Suprapubic skin (tissue), 4 donors: ENCODE results near the gene SH2B3. TPM values are rescaled to one million over a fixed set of nuclear protein-coding genes. Genes with fewer than 3 reads are reported as not detected.
"Not testable (repeated sequence)": the region's sequence is repeated elsewhere in the genome, so short reads cannot be mapped to it uniquely, and the experiment has no call there.

Source experiments
- DNase-seq, 2 donors: peaks; one replicate each; pipeline ENCODE4 v3.0.0-alpha.2; 2019; ENCODE audit warnings: low spot score in 2 of 2
- H3K27ac ChIP-seq: fragments of 200-600 bp; sonication (generic); one replicate; pipeline ENCODE4 v1.5.1; 2019
- H3K27me3 ChIP-seq: fragments of 200-600 bp; sonication (generic); one replicate; pipeline ENCODE4 v1.5.1; 2019
- H3K36me3 ChIP-seq: fragments of 200-600 bp; sonication (generic); one replicate; pipeline ENCODE4 v1.5.1; 2019
- H3K4me1 ChIP-seq: fragments of 200-600 bp; sonication (generic); one replicate; pipeline ENCODE4 v1.5.1; 2019
- H3K4me3 ChIP-seq: fragments of 200-600 bp; sonication (generic); one replicate; pipeline ENCODE4 v1.5.1; 2019; ENCODE audit warnings: mild to moderate bottlenecking
- H3K9me3 ChIP-seq: fragments of 200-600 bp; sonication (generic); one replicate; pipeline ENCODE4 v1.5.1; 2019
- CTCF ChIP-seq, 2 donors: fragments of 200-600 bp in 1 of 2; fragments of 450-650 bp in 1 of 2; sonication (generic) in 1 of 2; IDR thresholded peaks; one replicate each; pipeline ENCODE4 v1.5.1; 2016 to 2019; ENCODE audit warnings: antibody characterized with exemption in 2 of 2, mild to moderate bottlenecking in 1 of 2, moderate library complexity in 1 of 2
- EP300 ChIP-seq: sonication (generic); formaldehyde crosslinking; IDR thresholded peaks from one replicate; pipeline ENCODE4 v1.6.1; 2017; ENCODE audit warnings: antibody characterized with exemption
- POLR2A ChIP-seq, 2 donors: fragments of 450-650 bp; IDR thresholded peaks; one replicate each; pipeline ENCODE4 v1.6.1; 2017; ENCODE audit warnings: antibody characterized with exemption in 2 of 2, mild to moderate bottlenecking in 2 of 2, moderate library complexity in 2 of 2
- POLR2AphosphoS5 ChIP-seq, 3 donors: sonication (generic); formaldehyde crosslinking; IDR thresholded peaks; one replicate each; pipeline ENCODE4 v1.6.1; 2017; ENCODE audit warnings: antibody characterized with exemption in 3 of 3
- WGBS: methylation state at CpG from one replicate; pipeline ENCODE4 v1.1.5; 2018; 5-methylcytosine and 5-hydroxymethylcytosine counted together
- total RNA-seq, 4 donors: library from RNA; depleted of rRNA; stranded (reverse); fragments of >200 nt; gene quantifications; one replicate each; pipeline ENCODE4 v1.1.0, GENCODE V29; 2016

Gene SH2B3
- total RNA-seq, 4 donors from 2014 or later, result 3.4 to 7.1 (median 4.2) TPM

GRCh38 chr12:111457071-111457470, 51.3 kb downstream of the SH2B3 start:
- TF ChIP-seq EP300 (no peak), CTCF (IDR thresholded peaks at IDR 0.05) (no peak), POLR2A (IDR thresholded peaks at IDR 0.05) (no peak), POLR2AphosphoS5 (IDR thresholded peaks at IDR 0.05) (no peak)
- H3K4me1 ChIP-seq, result no peaks in the 10 kb centered on the region
- H3K4me3 ChIP-seq, result no peak overlapping the region
- DNase-seq, result peak in 1 of 2 donors; percentile 20
- H3K9me3 ChIP-seq, result no peaks in the 10 kb centered on the region
- 90% methylated on average over 9 of the region's 9 CpGs for WGBS
- peaks cover 82% of the 10 kb centered on the region for H3K36me3 ChIP-seq
- no peak overlapping the region for H3K27ac ChIP-seq
- H3K27me3 ChIP-seq, result no peaks in the 10 kb centered on the region

- Histone ChIP-seq H3K4me3 (no peak overlapping the region), H3K27me3 (no peaks in the 10 kb centered on the region), H3K36me3 (peaks cover 80% of the 10 kb centered on the region), H3K27ac (no peak overlapping the region), H3K9me3 (no peaks in the 10 kb centered on the region), H3K4me1 (no peaks in the 10 kb centered on the region)
- 90% methylated on average over 3 of the region's 3 CpGs for WGBS
- TF ChIP-seq POLR2A (IDR thresholded peaks at IDR 0.05) (no peak), CTCF (IDR thresholded peaks at IDR 0.05) (no peak), POLR2AphosphoS5 (IDR thresholded peaks at IDR 0.05) (no peak), EP300 (no peak)
- peak in 1 of 2 donors; percentile 50 for DNase-seq
These were observed 51.9 kb downstream of the SH2B3 start for GRCh38 chr12:111457577-111457976.

DNA sequence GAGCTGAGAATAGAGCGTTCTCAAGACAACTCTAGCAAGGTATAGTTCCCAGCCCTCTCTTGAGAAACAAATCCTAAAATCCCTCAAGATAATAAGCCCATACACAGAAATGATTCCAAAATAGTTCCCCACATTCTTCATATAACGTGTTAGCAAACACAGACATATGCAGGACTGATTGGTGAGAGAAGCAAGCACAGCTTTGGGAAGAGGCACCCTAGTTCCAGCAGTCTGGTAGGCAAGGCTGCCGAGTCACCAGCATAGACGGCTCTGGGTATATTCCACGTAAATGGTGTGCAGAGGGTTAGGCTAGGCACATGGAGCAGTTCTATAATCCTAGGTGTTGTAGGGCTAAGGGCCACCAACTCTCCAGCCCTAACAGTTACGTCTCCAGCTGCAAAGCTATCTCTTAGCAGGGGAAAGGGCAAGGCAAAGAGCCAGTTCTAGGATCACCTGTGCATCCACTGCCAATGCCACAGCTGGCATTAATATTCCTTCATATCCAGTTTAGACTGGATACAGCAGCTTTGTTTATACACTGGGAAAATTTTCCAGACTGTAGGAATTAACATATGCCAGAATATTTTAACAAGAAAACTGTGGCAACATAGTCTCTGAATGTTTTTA, 52.9 kb downstream of the SH2B3 start:
- Histone ChIP-seq H3K36me3 (peaks cover 76% of the 10 kb centered on the region), H3K27me3 (no peaks in the 10 kb centered on the region), H3K27ac (no peak overlapping the region), H3K9me3 (no peaks in the 10 kb centered on the region), H3K4me1 (no peaks in the 10 kb centered on the region), H3K4me3 (no peak overlapping the region)
- WGBS, result 93% methylated on average over 6 of the region's 6 CpGs
- TF ChIP-seq POLR2A (IDR thresholded peaks at IDR 0.05) (no peak), EP300 (no peak), POLR2AphosphoS5 (IDR thresholded peaks at IDR 0.05) (no peak), CTCF (IDR thresholded peaks at IDR 0.05) (no peak)
- DNase-seq, result peak in 1 of 2 donors; percentile 6

DNA sequence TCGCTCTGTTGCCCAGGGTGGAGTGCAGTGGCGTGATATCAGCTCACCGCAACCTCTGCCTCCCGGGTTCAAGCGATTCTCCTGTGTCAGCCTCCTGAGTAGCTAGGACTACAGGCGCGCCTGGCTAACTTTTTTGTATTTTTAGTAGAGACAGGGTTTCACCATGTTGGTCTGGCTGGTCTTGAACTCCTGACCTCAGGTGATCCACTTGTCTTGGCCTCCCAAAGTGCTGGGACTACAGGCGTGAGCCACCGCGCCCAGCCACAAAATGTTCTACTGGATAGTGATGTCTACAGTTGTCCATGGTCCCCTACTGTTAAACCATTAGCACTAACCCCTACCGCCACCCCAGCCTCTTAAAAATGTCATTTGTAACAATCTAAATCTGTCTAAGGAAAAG, 54.4 kb downstream of the SH2B3 start:
- H3K4me3 ChIP-seq, H3K9me3 ChIP-seq, DNase-seq, H3K27ac ChIP-seq, H3K27me3 ChIP-seq, H3K4me1 ChIP-seq: not testable (repeated sequence)
- over 99% methylated on average over 10 of the region's 11 CpGs for whole genome bisulfite sequencing
- peaks cover 65% of the 10 kb centered on the region for H3K36me3 ChIP-seq

DNA sequence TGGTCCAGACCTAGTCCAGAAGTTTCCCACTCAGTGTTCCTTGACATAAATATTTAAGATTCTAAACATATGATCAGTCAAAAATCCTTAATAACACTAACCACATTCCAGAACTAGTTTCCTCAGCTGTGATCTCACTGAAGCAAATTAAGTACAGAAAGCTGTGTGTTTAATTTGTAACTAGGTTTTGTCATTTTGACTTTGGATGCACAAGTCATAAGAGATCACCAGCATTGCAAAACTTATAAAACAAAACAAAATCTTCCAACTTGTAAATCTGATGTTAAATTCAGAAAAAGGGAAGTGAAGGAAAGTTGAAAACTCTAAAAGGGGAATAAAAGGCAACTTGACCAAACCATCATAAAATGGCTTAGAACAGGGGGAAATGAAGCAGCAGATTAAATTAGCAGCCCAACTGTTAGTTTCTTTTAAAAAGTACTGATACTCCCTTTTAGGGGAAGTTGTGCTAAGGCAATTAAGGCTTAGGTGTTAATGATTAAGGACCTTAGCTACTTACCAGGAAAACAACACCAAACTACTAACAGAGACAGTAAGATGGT, 56.6 kb downstream of the SH2B3 start:
- TF ChIP-seq CTCF (IDR thresholded peaks at IDR 0.05), result no peak
- no peak for TF ChIP-seq POLR2AphosphoS5 (IDR thresholded peaks at IDR 0.05)
- no peak for TF ChIP-seq EP300
- no peak for TF ChIP-seq POLR2A (IDR thresholded peaks at IDR 0.05)
- Histone ChIP-seq H3K36me3 (peaks cover 46% of the 10 kb centered on the region), H3K27me3 (no peaks in the 10 kb centered on the region), H3K4me3 (no peak overlapping the region), H3K9me3 (no peaks in the 10 kb centered on the region), H3K4me1 (no peaks in the 10 kb centered on the region), H3K27ac (no peak overlapping the region)
- no peak for DNase-seq
